AG10803 (cell line): ENCODE results near the gene OXA1L.
"Not testable (repeated sequence)": the region's sequence is repeated elsewhere in the genome, so short reads cannot be mapped to it uniquely, and the experiment has no call there.

Experiments used
- DNase-seq: peaks from one replicate; pipeline ENCODE4 v3.0.0; 2010; ENCODE audit warnings: low read depth
- H3K4me3 ChIP-seq: 2 replicates; pipeline ENCODE4 v1.5.1; 2011; ENCODE audit warnings: mild to moderate bottlenecking, low read length, control low read depth
- CTCF ChIP-seq: conservative IDR thresholded peaks from 2 replicates; pipeline ENCODE4 v1.5.1; 2011; ENCODE audit warnings: mild to moderate bottlenecking, low read length, control low read depth, inconsistent platforms

The OXA1L gene

GRCh38 chr14:22766457-22767322 is at the start of gene OXA1L:
TSS of gene OXA1L (plus strand) at chr14:22766688. CDS start at chr14:22766702, 14 bp downstream.
- H3K4me3 ChIP-seq, result peak within 1 kb of the TSS; percentile 98
- DNase-seq, result peak; percentile 97
- no peak for TF ChIP-seq CTCF

- no peak for TF ChIP-seq CTCF
- H3K4me3 ChIP-seq, result no peak overlapping the region
- no peak for DNase-seq
These were observed 48.4 kb upstream of the OXA1L start for GRCh38 chr14:22718091-22718490.

GRCh38 chr14:22721213-22721612 is 45.3 kb upstream of the OXA1L start:
- DNase-seq, result no peak
- H3K4me3 ChIP-seq, result no peak overlapping the region
- no peak for TF ChIP-seq CTCF

GRCh38 chr14:22723815-22724214 is 42.7 kb upstream of the OXA1L start:
- H3K4me3 ChIP-seq, result no peak overlapping the region
- TF ChIP-seq CTCF, result no peak
- no peak for DNase-seq

- not testable (repeated sequence) for DNase-seq, H3K4me3 ChIP-seq
These were observed 41.6 kb upstream of the OXA1L start for GRCh38 chr14:22724847-22725246.

GRCh38 chr14:22725374-22725773 is 41.1 kb upstream of the OXA1L start:
- not testable (repeated sequence) for H3K4me3 ChIP-seq, DNase-seq

GRCh38 chr14:22726012-22726411 is 40.5 kb upstream of the OXA1L start:
- H3K4me3 ChIP-seq, result no peak overlapping the region
- no peak for DNase-seq
- no peak for TF ChIP-seq CTCF

GRCh38 chr14:22732062-22732461 is 34.4 kb upstream of the OXA1L start:
- DNase-seq, H3K4me3 ChIP-seq: not testable (repeated sequence)

GRCh38 chr14:22733829-22734228 is 32.7 kb upstream of the OXA1L start:
- no peak for DNase-seq
- TF ChIP-seq CTCF, result no peak
- no peak overlapping the region for H3K4me3 ChIP-seq
